ELR (cell line): Measurements from ENCODE around the gene TRAPPC3.

Experiments
- DNase-seq: peaks from one replicate; pipeline ENCODE4 v3.0.0-alpha.2; 2015; ENCODE audit warnings: low read depth

Gene TRAPPC3

DNA sequence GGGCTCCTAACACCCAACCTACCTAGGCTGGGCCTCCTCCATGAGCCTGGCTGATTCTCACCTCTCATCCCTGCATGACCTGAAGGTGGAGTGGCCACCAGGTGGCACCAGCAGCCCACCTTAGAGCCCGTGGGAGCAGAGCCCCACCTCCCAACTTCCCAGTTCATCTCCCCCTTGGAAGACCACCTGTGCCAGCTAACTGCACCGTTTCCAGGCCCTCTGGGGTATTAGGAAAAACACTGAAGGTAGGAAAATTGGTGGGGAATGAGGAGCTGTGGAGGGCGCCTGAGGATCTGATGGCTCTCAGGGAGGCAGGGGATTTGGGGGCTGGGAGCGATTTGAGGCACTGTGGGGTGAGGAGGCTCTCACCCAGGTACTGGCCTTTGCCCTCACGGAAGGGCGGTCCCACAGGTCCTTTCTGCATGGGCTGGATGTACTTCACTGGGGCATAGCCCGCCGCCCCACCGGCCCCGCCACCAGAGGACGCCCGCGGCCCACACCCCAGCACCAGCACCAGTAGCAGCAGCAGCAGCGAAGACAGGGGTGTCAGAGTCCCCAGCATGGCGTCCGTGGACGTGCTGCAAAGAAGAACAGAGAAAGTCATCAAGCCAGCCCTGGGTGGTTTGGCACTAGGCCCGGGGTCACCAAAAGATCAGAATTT, 49.5 kb downstream of the TRAPPC3 start:
- peak; percentile 82 for DNase-seq

GRCh38 chr1:36098650-36099365, 50.5 kb downstream of the TRAPPC3 start:
- DNase-seq = no peak

DNA sequence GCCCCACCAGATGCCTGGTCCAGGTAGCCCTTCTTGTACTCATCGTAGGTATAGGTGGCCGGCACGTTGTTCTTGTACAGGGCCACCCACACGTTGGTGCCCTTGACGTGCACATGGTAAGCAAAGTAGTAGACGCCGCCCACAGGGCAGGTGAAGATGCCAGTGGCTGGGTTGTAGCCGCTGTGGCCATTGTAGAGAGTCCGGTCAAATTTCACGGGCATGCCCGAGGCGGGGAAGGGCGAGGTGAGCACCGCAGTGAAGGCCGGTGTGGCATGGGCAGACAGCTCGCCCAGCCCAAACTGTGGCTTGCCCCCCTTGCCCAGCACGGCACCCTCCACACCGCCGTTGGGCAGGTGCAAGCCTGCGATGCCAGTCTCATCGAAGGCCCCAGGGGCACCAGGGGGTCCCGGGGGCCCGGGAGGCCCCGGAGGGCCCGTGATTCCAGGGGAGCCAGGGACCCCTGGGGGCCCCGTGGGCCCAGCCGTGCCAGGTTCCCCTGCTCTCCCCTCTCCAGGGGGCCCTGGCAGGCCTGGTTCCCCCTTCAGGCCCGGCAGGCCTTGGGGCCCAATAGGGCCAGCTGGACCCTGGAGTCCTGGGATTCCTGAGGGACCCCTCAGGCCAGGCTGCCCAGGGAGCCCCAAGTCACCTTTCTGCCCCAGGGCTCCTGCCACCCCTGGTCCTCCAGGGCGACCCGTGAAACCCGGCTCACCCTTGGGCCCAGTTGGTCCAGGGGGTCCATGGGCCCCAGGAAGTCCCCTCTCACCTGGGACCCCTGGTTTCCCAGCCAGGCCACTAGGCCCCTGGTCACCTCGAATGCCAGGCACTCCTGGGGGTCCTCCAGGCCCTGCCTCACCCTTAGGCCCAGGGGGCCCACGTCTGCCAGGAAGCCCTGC, 51.3 kb downstream of the TRAPPC3 start:
- no peak for DNase-seq

GRCh38 chr1:36096500-36097432, 52.5 kb downstream of the TRAPPC3 start:
- peak; percentile 67 for DNase-seq

DNA sequence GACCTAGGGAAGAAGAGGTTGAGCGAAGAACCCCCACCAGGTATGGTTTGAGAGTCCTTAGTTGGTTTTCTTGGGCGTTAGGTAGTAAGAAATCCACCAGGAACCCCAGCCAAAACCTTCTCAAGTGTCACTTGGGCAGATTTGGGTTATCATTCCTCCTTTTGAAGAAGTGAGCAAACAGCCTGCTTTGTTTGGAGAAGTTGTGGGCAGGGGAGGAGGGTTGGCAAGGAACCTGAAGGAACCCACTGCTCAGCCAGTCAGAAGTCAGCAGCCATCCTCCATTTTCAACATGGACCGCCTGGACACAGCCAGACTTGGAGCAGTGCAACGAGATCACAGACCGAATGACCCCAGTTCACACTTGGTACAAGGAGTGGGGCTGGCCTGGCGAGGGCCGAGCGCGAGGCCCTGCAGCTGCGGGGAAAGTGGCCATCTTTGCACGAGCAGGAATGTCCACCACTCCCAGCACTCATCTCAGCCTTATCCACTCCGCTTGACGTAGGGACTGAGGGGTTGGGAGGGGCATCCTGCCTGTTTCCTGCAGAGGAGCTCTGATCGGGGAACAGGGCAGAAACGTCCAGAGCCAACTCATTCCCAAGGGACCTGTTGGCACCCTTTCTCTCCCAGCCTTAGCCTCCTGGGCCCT, 53.4 kb downstream of the TRAPPC3 start:
- DNase-seq = no peak

GRCh38 chr1:36094621-36095061, 54.6 kb downstream of the TRAPPC3 start:
- no peak for DNase-seq

GRCh38 chr1:36093929-36094328, 55.4 kb downstream of the TRAPPC3 start:
- no peak for DNase-seq

DNA sequence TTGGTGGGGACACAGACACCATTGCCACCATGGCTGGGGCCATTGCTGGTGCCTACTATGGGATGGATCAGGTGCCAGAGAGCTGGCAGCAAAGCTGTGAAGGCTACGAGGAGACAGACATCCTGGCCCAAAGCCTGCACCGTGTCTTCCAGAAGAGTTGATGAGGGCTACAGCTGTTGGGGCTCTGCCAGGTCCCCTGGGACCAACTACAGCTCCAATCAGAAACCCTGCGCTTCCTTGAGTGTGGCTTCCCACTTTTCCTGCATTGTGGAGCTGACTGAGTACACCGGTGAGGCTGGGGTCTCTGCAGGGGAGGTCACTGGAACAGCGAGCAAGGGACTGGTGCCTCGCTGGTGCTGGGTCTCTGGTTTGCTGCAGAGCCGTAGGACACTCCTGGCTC, 56.1 kb downstream of the TRAPPC3 start:
- no peak for DNase-seq

- DNase-seq = no peak
Measured at GRCh38 chr1:36092798-36093185, 56.5 kb downstream of the TRAPPC3 start.

DNA sequence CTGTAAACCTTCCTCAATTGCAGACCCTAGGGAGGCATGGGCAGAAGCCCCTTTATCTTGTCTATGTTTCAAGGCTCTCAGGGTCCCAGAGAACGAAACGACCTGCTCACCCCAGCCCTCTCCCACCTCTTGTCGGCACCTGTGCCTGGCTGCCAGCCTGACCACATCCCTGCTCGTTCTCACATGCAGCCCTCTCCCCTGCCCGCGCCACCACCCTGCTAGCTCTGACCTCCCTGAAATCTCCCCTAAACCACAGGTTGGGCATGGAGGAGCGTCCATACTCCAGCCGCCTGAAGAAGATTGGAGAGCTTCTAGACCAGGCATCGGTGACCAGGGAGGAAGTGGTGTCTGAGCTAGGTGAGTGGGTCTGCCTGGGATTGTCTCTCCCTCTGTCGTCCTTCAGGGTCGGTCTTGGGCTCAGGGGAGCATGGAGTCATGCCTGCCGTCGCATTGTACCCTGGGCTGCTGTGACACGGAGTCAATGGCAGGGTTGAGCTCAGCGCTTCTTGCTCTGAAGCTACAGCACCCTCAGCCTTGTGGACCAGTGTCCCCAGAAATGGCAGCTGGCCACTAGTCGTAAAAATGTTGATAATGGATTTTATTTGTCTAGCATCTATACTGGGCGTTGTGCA, 57.0 kb downstream of the TRAPPC3 start:
- no peak for DNase-seq

- DNase-seq = no peak
Measured at GRCh38 chr1:36091698-36092097, 57.6 kb downstream of the TRAPPC3 start.

DNA sequence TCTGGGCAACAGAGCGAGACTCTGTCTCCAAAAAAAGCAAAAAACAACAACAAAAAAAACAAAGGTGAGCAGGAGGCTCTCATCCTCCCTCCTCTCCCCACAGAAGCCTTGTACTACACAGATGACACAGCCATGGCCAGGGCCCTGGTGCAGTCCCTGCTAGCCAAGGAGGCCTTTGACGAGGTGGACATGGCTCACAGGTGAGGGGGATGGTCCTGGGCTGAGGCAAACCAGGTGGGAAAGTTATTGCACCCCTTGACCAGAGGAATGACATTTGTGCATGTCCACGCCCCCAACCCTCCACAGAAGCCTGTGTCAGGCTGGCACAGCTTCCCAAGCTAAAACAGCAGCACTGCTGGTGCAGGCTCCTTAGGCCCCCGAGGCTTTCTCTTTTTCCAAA, 58.1 kb downstream of the TRAPPC3 start:
- no peak for DNase-seq

- DNase-seq = peak; percentile 52
Measured at GRCh38 chr1:36089393-36090121, 59.7 kb downstream of the TRAPPC3 start.

DNA sequence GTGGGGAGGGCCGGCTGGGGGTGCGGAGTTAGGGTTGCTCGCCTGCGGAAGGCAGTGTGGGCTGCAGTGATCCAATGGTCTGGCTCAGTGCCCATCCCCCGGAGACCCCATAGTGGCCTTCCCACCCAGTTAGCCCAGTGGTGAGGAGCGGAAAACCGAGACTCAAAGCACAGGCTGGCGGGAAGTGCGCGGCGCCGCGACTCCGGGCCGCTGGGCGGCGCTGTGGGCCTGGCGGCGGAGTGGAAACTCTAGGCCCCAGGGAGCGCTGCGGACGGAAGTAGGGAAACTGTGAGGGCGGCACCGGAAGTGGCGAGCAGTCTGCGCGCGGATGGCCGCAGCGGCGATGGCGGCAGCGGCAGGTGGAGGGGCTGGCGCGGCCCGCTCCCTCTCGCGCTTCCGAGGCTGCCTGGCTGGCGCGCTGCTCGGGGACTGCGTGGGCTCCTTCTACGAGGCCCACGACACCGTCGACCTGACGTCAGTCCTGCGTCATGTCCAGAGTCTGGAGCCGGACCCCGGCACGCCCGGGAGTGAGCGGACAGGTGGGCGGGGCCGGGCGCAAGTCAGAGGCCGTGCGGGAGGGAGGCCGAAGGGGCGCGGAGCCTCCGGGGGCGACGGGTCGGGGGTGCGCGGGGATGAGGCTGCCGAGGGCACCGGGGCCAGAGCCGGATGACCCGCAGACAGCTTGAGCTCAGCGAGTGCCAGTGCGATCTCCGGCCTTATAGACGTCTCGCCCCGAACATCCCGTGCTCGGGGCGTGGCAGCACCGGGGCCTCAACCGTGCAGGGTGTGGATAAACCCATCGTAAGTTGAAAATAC, 60.5 kb downstream of the TRAPPC3 start, which contains the start of gene ADPRS:
ADPRS (plus strand) TSS at position 316 of the 816 bp plus-strand sequence; CDS start at position 329, 13 bp downstream.
- peak; percentile 93 for DNase-seq

DNA sequence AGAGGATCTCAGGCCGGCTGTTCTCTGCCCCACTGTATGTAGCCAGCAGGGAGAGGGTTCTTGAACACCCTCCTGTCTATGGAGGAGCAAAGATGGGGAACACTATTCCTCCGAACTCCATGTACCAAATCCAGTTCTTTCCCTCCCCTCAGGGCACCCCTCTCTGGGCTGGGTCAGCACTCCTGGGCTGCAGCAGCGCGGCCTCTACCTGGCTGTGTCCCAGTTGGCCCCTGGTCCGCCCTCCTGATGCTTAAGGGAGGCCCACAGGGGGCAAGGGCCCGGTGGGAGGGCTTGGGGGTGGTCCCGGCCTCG, 61.1 kb downstream of the TRAPPC3 start:
- DNase-seq = no peak

- no peak for DNase-seq
Measured at GRCh38 chr1:36087233-36088123, 61.8 kb downstream of the TRAPPC3 start.
